MM.1S (cell line): ENCODE data around the gene ZFPM1.

Experiments
- DNase-seq: peaks from one replicate; pipeline ENCODE4 v3.0.0-alpha.2; 2015
- H2AFZ ChIP-seq: fragments of 300-600 bp; sonication (generic); 2 replicates; pipeline ENCODE4 v1.6.0; 2016; ENCODE audit warnings: antibody characterized with exemption, low read length
- H3F3A ChIP-seq: fragments of 300-600 bp; sonication (generic); 2 replicates; pipeline ENCODE4 v1.6.1; 2016; ENCODE audit warnings: mild to moderate bottlenecking, antibody characterized with exemption, low read length, moderate library complexity, mixed read lengths; ENCODE audit not compliant: insufficient read depth
- H3K27ac ChIP-seq: fragments of 300-600 bp; sonication (generic); 2 replicates; pipeline ENCODE4 v1.5.1; 2016; ENCODE audit warnings: mild to moderate bottlenecking, low read length
- H3K27me3 ChIP-seq: fragments of 300-600 bp; sonication (generic); replicated peaks from 2 replicates; pipeline ENCODE4 v1.6.0; 2016; ENCODE audit warnings: low read length; ENCODE audit not compliant: insufficient read depth
- H3K36me3 ChIP-seq: fragments of 300-600 bp; sonication (generic); replicated peaks from 2 replicates; pipeline ENCODE4 v1.6.1; 2016; ENCODE audit warnings: mild to moderate bottlenecking, low read length, mixed read lengths; ENCODE audit not compliant: insufficient read depth
- H3K4me1 ChIP-seq: fragments of 300-600 bp; sonication (generic); 2 replicates; pipeline ENCODE4 v1.6.1; 2016; ENCODE audit warnings: low read length, mixed read lengths
- H3K4me2 ChIP-seq: fragments of 300-600 bp; sonication (generic); 2 replicates; pipeline ENCODE4 v1.6.0; 2016; ENCODE audit warnings: low read depth, low read length
- H3K4me3 ChIP-seq: fragments of 300-600 bp; sonication (generic); 2 replicates; pipeline ENCODE4 v1.5.1; 2016; ENCODE audit warnings: low read length, mixed read lengths
- H3K79me2 ChIP-seq: fragments of 300-600 bp; sonication (generic); 2 replicates; pipeline ENCODE4 v1.6.1; 2016; ENCODE audit warnings: mixed run types, low read length, mixed read lengths
- H3K9ac ChIP-seq: fragments of 300-600 bp; sonication (generic); 2 replicates; pipeline ENCODE4 v1.6.1; 2016; ENCODE audit warnings: low read length, mixed read lengths
- H3K9me2 ChIP-seq: fragments of 300-600 bp; sonication (generic); replicated peaks from 2 replicates; pipeline ENCODE4 v1.6.1; 2016; ENCODE audit warnings: mild to moderate bottlenecking, low read length, mixed read lengths; ENCODE audit not compliant: insufficient read depth
- H3K9me3 ChIP-seq: fragments of 300-600 bp; sonication (generic); replicated peaks from 2 replicates; pipeline ENCODE4 v1.6.1; 2016; ENCODE audit warnings: mild to moderate bottlenecking, low read length, mixed read lengths; ENCODE audit not compliant: insufficient read depth
- H4K20me1 ChIP-seq: fragments of 300-600 bp; sonication (generic); 2 replicates; pipeline ENCODE4 v1.6.1; 2016; ENCODE audit warnings: mild to moderate bottlenecking, low read length, moderate library complexity, mixed read lengths; ENCODE audit not compliant: insufficient read depth
- EZH2 ChIP-seq: fragments of 300-600 bp; sonication (generic); optimal IDR thresholded peaks from 2 replicates; pipeline ENCODE3; 2017; ENCODE audit warnings: low read depth, mild to moderate bottlenecking, antibody characterized with exemption, low read length, mixed read lengths
- EZH2phosphoT487 ChIP-seq: fragments of 300-600 bp; sonication (generic); IDR thresholded peaks from 2 replicates; pipeline ENCODE4 v1.6.1; 2018; ENCODE audit warnings: antibody characterized with exemption, low read length
- TF ChIP-seq, protein P1 (sequence below): fragments of 300-600 bp; sonication (generic); IDR thresholded peaks from 2 replicates; pipeline ENCODE4 v1.5.1; 2016; ENCODE audit warnings: antibody characterized with exemption, low read length, mixed read lengths

Gene ZFPM1

DNA sequence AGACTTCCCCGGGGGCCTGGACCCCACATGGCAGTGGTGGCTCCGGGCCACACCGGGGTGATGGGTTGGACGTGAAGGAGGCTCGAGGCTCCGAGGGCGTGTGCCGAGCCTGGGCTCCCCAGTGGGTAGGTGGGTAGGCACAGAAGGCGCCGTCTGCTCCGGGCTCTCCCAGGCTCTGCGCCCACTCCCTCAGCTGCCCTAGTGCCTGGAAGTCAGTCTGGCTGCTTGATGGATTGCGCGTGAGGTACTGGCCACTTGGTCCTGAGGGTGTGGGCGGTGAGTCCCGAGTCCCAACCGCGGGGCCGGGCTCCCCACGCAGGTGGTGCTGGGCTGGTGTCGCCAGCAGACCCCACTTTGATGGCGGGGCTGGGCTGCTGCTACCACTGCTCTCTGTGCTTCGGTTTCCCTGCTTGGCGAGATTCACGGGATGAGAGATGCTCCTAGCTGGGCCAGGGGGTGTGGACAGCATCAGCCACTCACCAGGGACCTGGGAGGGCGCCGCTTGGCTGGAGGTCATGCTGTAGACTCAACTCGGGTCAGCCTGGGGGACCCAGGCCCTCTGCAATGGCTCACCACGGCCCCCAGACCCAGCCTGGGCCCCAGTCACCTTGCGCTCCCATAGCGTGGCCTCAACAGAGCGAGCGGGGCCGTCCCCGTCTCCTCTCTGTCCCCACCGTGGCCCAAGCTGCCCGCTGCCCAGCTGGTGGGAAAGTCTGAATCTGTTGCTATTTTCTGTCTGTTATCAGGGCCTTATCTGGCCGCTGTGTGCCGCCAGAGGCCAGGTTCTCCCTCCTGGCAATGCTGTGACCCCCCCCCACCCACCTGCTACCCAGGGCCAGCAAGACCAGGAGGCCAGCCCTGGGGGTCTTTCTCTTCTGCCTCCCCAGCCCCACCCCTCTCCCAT lies 26.1 kb downstream of the ZFPM1 start:
- Histone ChIP-seq H3F3A (no peaks in the 10 kb centered on the region), H3K27ac (no peak overlapping the region), H3K9me2 (no peaks in the 10 kb centered on the region), H3K36me3 (no peaks in the 10 kb centered on the region), H2AFZ (no peak overlapping the region), H3K9me3 (no peaks in the 10 kb centered on the region), H3K27me3 (no peaks in the 10 kb centered on the region), H4K20me1 (no peaks in the 10 kb centered on the region), H3K9ac (no peak overlapping the region), H3K4me1 (no peaks in the 10 kb centered on the region), H3K4me2 (no peak overlapping the region), H3K79me2 (no peaks in the 10 kb centered on the region; the same call in 1 of the 2 replicates), H3K4me3 (no peak overlapping the region)
- no peak for DNase-seq
- TF ChIP-seq EZH2 (no peak), EZH2phosphoT487 (no peak)
- TF ChIP-seq, protein P1, sequence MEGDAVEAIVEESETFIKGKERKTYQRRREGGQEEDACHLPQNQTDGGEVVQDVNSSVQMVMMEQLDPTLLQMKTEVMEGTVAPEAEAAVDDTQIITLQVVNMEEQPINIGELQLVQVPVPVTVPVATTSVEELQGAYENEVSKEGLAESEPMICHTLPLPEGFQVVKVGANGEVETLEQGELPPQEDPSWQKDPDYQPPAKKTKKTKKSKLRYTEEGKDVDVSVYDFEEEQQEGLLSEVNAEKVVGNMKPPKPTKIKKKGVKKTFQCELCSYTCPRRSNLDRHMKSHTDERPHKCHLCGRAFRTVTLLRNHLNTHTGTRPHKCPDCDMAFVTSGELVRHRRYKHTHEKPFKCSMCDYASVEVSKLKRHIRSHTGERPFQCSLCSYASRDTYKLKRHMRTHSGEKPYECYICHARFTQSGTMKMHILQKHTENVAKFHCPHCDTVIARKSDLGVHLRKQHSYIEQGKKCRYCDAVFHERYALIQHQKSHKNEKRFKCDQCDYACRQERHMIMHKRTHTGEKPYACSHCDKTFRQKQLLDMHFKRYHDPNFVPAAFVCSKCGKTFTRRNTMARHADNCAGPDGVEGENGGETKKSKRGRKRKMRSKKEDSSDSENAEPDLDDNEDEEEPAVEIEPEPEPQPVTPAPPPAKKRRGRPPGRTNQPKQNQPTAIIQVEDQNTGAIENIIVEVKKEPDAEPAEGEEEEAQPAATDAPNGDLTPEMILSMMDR: no peak

DNA sequence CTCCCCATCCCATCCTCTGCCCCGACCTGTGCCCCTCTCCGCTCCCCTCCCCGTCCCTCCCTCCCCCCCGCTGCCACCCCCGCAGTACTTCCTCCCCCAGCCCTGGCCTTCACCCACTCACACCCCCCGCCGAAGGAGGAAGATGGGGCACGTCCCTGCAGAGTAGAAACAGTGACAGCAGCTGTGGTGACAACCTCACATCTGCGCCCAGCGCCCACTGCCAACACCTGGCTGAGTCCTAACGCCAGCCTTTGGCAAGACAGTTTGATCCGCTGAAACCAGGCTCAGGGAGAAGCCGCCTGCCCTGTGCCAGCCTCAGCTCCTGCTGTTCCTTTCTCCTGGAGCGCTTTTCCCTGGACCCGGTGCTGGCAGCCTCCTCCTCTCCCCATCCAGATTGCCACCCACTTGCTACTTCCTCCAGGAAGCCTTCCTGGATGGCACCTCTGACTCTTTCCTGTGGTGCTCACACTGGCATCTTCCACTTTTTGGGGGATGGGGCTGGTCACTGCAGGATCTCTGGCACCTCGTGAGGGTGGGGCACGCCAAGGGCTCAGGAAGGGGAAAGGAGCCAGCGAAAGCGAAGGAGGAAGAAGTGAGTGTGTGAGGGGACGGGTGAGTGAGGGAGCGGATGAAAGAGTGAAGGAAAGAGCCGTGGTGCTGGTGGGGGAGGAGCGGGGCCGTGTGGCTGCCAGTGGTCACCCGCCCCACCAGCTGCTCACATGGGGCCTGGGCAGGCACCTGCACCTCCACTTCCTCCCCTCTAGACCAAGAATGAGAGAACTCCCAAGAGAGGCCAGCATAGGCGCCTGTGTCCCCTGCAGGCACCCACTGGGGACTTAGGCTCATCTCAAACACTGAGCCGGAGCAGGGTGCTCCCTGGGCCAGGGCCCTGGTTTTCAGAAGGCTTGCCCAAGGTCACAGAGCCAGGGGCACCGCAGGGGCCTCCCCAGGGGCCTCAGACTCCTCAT lies 27.0 kb downstream of the ZFPM1 start:
- H3K36me3 ChIP-seq: no peaks in the 10 kb centered on the region
- H4K20me1 ChIP-seq: no peaks in the 10 kb centered on the region

DNA sequence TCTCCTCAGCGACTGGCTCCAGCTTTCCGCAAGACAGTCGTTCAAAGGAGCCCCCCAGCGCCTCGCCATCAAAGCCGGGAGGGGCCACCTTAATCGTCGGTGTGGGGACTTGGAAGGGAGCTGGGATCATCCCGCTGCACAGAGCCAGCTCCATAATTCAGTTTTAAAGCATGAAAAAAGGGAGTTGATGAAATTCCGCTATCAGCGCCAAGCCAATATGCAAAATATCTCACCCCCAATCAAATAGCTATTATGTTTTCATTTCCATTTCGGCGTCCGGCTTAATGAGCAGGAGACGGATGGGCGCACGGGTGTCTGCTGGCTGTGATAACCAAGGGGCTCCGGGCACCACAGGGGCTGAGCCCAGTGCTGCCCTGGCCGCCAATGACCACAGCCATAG lies 27.7 kb downstream of the ZFPM1 start:
- no peak for DNase-seq
- no peak overlapping the region for H3K9ac ChIP-seq
- no peak overlapping the region for H3K27ac ChIP-seq
- no peaks in the 10 kb centered on the region for H3K36me3 ChIP-seq
- H3K9me2 ChIP-seq: no peaks in the 10 kb centered on the region
- H3K4me3 ChIP-seq: no peak overlapping the region
- TF ChIP-seq, protein P1: no peak
- TF ChIP-seq EZH2phosphoT487 (no peak), EZH2 (no peak)
- no peaks in the 10 kb centered on the region for H3F3A ChIP-seq
- H4K20me1 ChIP-seq: no peaks in the 10 kb centered on the region
- H2AFZ ChIP-seq: no peak overlapping the region
- no peaks in the 10 kb centered on the region for H3K9me3 ChIP-seq
- no peaks in the 10 kb centered on the region for H3K27me3 ChIP-seq
- no peaks in the 10 kb centered on the region for H3K4me1 ChIP-seq
- no peaks in the 10 kb centered on the region for H3K79me2 ChIP-seq
- H3K4me2 ChIP-seq: no peak overlapping the region

More for the DNA sequence above, 27.0 kb downstream of the ZFPM1 start:
- no peaks in the 10 kb centered on the region for H3K9me2 ChIP-seq
- no peak for DNase-seq
- no peak overlapping the region for H2AFZ ChIP-seq
- no peaks in the 10 kb centered on the region for H3F3A ChIP-seq
- H3K4me1 ChIP-seq: no peaks in the 10 kb centered on the region
- no peak overlapping the region for H3K4me3 ChIP-seq
- H3K4me2 ChIP-seq: no peak overlapping the region
- H3K79me2 ChIP-seq: no peaks in the 10 kb centered on the region
- no peaks in the 10 kb centered on the region for H3K27me3 ChIP-seq
- no peak overlapping the region for H3K27ac ChIP-seq
- TF ChIP-seq, protein P1: no peak
- TF ChIP-seq EZH2 (no peak), EZH2phosphoT487 (no peak)
- no peak overlapping the region for H3K9ac ChIP-seq
- H3K9me3 ChIP-seq: no peaks in the 10 kb centered on the region
